WERI-Rb-1 (cell line): Measurements from ENCODE around the gene ILKAP.
A peak's percentile ranks its signal among the peaks of the same experiment; 100 is the strongest.

Experiments
- DNase-seq: peaks from one replicate; pipeline ENCODE4 v3.0.0-alpha.2; 2020
- H3K27ac ChIP-seq: fragments of 250-450 bp; sonication (Bioruptor Pico); 2 replicates; pipeline ENCODE4 v1.5.1; 2020; ENCODE audit warnings: mild to moderate bottlenecking, moderate library complexity
- H3K27me3 ChIP-seq: fragments of 250-450 bp; sonication (Bioruptor Pico); 2 replicates; pipeline ENCODE4 v1.5.1; 2021; ENCODE audit warnings: mild to moderate bottlenecking, low read depth, moderate library complexity; ENCODE audit not compliant: insufficient read depth, severe bottlenecking
- H3K36me3 ChIP-seq: fragments of 250-450 bp; sonication (Bioruptor Pico); 2 replicates; pipeline ENCODE4 v1.5.1; 2020; ENCODE audit warnings: mild to moderate bottlenecking, moderate library complexity
- H3K4me3 ChIP-seq: 2 replicates; pipeline ENCODE4 v1.5.1; 2011; ENCODE audit warnings: low read depth, mild to moderate bottlenecking, control low read depth, low read length
- H3K9me3 ChIP-seq: fragments of 250-450 bp; sonication (Bioruptor Pico); 2 replicates; pipeline ENCODE4 v1.5.1; 2021; ENCODE audit warnings: mild to moderate bottlenecking, moderate library complexity; ENCODE audit not compliant: severe bottlenecking
- CTCF ChIP-seq: IDR thresholded peaks from 2 replicates; pipeline ENCODE4 v1.5.1; 2011; ENCODE audit warnings: low read depth, mild to moderate bottlenecking, control low read depth, inconsistent platforms, low read length

Gene ILKAP

GRCh38 chr2:238226698-238227586 is 23.4 kb upstream of the ILKAP start:
- no peak for TF ChIP-seq CTCF
- no peak for DNase-seq

GRCh38 chr2:238225911-238226697 is 22.6 kb upstream of the ILKAP start:
- no peaks in the 10 kb centered on the region for H3K9me3 ChIP-seq
- TF ChIP-seq CTCF, result no peak
- DNase-seq, result no peak
- peak overlapping the region; percentile 46 for H3K27ac ChIP-seq
- H3K27me3 ChIP-seq, result no peaks in the 10 kb centered on the region
- H3K4me3 ChIP-seq, result no peak overlapping the region
- no peaks in the 10 kb centered on the region for H3K36me3 ChIP-seq

More at GRCh38 chr2:238226698-238227586, 23.4 kb upstream of the ILKAP start:
- H3K4me3 ChIP-seq, result no peak overlapping the region
- no peaks in the 10 kb centered on the region for H3K36me3 ChIP-seq
- H3K9me3 ChIP-seq, result no peaks in the 10 kb centered on the region
- H3K27me3 ChIP-seq, result no peaks in the 10 kb centered on the region
- H3K27ac ChIP-seq, result no peak overlapping the region

- Histone ChIP-seq H3K27me3 (no peaks in the 10 kb centered on the region), H3K4me3 (no peak overlapping the region), H3K27ac (peak overlapping the region; percentile 46), H3K9me3 (peaks cover 4% of the 10 kb centered on the region), H3K36me3 (no peaks in the 10 kb centered on the region)
- no peak for TF ChIP-seq CTCF
- DNase-seq, result no peak
These were observed 21.6 kb upstream of the ILKAP start for GRCh38 chr2:238225121-238225520.

- H3K9me3 ChIP-seq, result peaks cover 4% of the 10 kb centered on the region
- no peak overlapping the region for H3K4me3 ChIP-seq
- no peaks in the 10 kb centered on the region for H3K36me3 ChIP-seq
- no peak for DNase-seq
- no peaks in the 10 kb centered on the region for H3K27me3 ChIP-seq
- H3K27ac ChIP-seq, result no peak overlapping the region
- TF ChIP-seq CTCF, result no peak
These were observed 21.0 kb upstream of the ILKAP start for GRCh38 chr2:238224356-238225035.

- H3K9me3 ChIP-seq, result peaks cover 4% of the 10 kb centered on the region
- H3K27me3 ChIP-seq, result no peaks in the 10 kb centered on the region
- no peak overlapping the region for H3K27ac ChIP-seq
- no peaks in the 10 kb centered on the region for H3K36me3 ChIP-seq
- TF ChIP-seq CTCF, result no peak
- H3K4me3 ChIP-seq, result no peak overlapping the region
- no peak for DNase-seq
These were observed 17.5 kb upstream of the ILKAP start for GRCh38 chr2:238220892-238221521.
